Muscle layer of duodenum (tissue), 2 donors: ENCODE measurements around the gene IRF6.
A peak's percentile ranks its signal among the peaks of the same experiment; 100 is the strongest.

ENCODE experiments used
- H3K27ac ChIP-seq: one replicate; pipeline ENCODE4 v1.7.0; 2013; ENCODE audit warnings: mild to moderate bottlenecking, low read length
- H3K27me3 ChIP-seq: one replicate; pipeline ENCODE4 v1.7.0; 2013; ENCODE audit warnings: low read depth, mild to moderate bottlenecking, control low read depth, low read length
- H3K36me3 ChIP-seq, 2 donors: one replicate each; pipeline ENCODE4 v1.7.0; 2013; ENCODE audit warnings: low read length in 2 of 2, control low read depth in 1 of 2, mild to moderate bottlenecking in 1 of 2; ENCODE audit not compliant: insufficient read depth in 2 of 2, control insufficient read depth in 1 of 2
- H3K4me1 ChIP-seq, 2 donors: one replicate each; pipeline ENCODE4 v1.7.0; 2013; ENCODE audit warnings: low read length in 2 of 2, mild to moderate bottlenecking in 2 of 2, control low read depth in 1 of 2, moderate library complexity in 1 of 2; ENCODE audit not compliant: insufficient read depth in 2 of 2, control insufficient read depth in 1 of 2
- H3K4me3 ChIP-seq, 2 donors: one replicate each; pipeline ENCODE4 v1.7.0; 2013; ENCODE audit warnings: low read length in 2 of 2, low read depth in 1 of 2, mild to moderate bottlenecking in 1 of 2
- H3K9me3 ChIP-seq, 2 donors: one replicate each; pipeline ENCODE4 v1.7.0; 2013; ENCODE audit warnings: low read length in 2 of 2, control low read depth in 1 of 2, mild to moderate bottlenecking in 1 of 2; ENCODE audit not compliant: control insufficient read depth in 1 of 2
- donor health status: healthy.

The IRF6 gene

DNA sequence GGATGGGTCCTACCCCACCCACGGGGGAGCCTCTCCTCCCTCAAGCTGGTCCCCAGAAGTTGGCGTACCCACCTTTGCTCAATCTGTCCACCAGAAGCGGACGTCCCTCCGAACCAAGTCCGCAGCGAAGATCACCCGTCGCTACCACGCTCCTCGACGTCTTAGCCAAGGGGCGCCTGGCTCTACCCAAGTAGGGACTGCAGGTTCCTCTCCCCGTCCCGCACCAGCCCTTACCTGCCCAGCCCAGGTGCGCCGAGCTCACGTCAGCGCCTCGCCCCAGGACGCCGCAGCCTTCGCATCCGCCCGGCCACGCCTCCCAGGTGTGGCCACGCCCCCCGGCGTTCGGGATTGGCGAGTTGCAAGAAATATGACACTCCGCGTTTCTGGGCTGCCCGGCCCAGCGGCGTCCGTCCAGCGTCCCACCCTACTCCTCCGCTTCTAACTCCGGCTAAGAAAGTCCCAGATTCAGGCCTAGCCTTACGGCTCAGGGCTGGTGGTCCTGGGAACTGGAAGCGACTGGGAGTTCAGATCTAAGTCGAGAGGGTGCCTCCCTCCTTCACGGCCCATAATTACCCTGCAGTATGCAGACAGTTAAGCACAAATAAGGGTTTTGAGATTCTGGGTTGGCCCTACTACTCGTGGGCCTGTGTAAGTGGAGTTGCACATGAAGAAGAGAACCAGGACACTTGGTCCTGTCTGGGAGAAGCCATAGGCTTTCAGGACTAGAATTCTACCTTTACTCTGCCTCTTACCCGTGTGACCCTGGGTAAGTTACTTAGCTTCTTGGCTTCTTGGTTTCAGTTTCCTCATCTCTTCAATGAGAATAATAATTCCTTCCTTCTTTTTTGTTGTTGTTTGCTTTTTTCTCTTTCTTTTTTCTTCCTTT lies at the start of gene IRF6:
Gene IRF6 (minus strand): TSS at position 268 of the 886 bp plus-strand sequence. CDS start 4,729 bp downstream, outside the sequence.
- H3K4me1 ChIP-seq, result peaks cover 0 to 10% of the 10 kb centered on the region in 2 donors
- no peaks in the 10 kb centered on the region for H3K9me3 ChIP-seq
- no peaks in the 10 kb centered on the region for H3K36me3 ChIP-seq
- H3K27me3 ChIP-seq, result no peaks in the 10 kb centered on the region
- peak within 1 kb of the TSS; percentile 45 to 61 for H3K4me3 ChIP-seq
- peak within 1 kb of the TSS; percentile 91 for H3K27ac ChIP-seq

DNA sequence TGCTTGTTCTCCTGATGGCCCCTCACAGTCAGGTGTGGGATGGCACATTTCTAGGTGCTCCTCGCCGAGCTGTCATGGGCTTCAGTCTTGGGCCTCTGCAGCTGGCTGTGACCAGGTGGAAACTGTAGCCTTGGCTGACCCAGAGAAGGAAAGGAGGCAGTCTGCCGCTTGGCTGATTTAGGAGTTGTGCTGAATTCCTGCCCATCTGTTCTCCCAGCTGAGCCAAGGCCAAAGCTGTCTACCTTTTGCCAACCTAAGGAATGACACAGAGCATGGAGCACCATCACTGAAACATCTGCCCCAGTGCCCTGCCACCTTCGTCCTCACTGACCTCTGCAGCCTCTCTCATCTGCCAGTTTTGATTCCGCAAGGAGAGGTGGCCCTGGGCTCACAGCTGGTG lies 49.7 kb upstream of the IRF6 start:
- no peaks in the 10 kb centered on the region for H3K27me3 ChIP-seq
- no peak overlapping the region for H3K27ac ChIP-seq
- peaks cover 30 to 37% of the 10 kb centered on the region in 2 donors for H3K36me3 ChIP-seq

DNA sequence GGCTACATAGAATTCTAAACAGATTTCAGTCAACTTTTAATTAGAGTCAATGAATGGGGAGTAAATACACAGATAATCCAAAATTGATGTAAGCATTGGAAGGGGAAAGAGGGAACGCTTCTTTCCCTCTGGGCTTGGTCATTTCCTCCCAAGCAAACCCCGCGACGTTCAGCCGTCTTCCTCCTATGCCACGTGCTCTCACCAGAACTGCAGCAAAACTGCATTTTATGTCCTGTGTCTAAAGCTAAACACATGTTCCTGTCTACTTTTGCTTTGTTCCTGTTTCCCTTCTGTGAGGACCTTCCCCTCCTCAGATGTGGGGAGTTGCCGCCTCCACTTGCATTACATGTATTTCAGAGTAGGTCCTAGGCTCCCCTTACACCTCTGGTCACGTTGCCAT lies 49.1 kb upstream of the IRF6 start:
- Histone ChIP-seq H3K4me3 (no peak overlapping the region), H3K4me1 (no peaks in the 10 kb centered on the region), H3K9me3 (no peaks in the 10 kb centered on the region), H3K27ac (no peak overlapping the region), H3K36me3 (peaks cover 30 to 43% of the 10 kb centered on the region in 2 donors), H3K27me3 (no peaks in the 10 kb centered on the region)

More for the DNA sequence above, 49.7 kb upstream of the IRF6 start:
- no peaks in the 10 kb centered on the region for H3K9me3 ChIP-seq
- no peaks in the 10 kb centered on the region for H3K4me1 ChIP-seq
- no peak overlapping the region for H3K4me3 ChIP-seq

DNA sequence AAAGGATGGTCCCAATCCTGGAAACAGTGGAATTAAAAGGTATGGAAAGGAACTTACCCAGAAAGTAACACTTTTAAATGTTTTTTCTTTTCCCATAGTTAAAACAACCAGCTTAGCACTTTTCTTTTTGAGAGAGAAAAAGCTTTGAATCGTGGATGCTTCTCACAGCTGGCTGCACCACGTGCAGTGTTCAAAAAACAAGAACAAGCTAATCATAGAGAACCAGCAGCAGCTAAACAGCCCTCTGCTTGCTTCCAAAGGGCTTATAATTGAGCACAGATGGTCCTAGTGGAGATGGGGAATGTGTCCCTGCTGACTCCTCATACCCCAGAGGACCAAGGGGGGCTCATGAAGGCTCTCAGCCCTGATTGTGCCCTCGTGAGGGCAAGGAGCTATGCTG lies 48.3 kb upstream of the IRF6 start:
- Histone ChIP-seq H3K36me3 (peaks cover 31 to 51% of the 10 kb centered on the region in 2 donors), H3K4me3 (no peak overlapping the region), H3K27me3 (no peaks in the 10 kb centered on the region), H3K9me3 (no peaks in the 10 kb centered on the region), H3K4me1 (no peaks in the 10 kb centered on the region), H3K27ac (no peak overlapping the region)

DNA sequence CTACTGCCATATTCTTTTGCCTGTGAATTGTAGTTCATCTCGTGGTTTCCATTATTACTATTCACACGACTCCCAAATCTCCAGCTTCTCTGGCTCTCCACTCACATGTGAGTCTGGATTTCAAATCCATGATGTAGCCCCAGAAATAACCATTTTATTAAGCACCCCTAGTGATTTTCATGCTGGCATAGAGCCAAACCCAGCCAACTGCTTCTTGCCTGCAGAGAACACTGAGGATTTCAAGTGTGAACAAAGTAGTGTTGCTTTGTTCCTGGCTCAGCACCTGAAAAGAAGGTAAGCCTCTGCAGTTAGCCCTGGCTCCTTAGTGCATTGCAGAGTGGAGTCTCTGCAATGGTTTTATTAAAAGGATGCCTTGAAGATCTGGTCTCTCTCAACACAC lies 47.7 kb upstream of the IRF6 start:
- Histone ChIP-seq H3K36me3 (peaks cover 34 to 56% of the 10 kb centered on the region in 2 donors), H3K27me3 (no peaks in the 10 kb centered on the region), H3K4me1 (no peaks in the 10 kb centered on the region), H3K4me3 (no peak overlapping the region), H3K27ac (no peak overlapping the region), H3K9me3 (no peaks in the 10 kb centered on the region)

DNA sequence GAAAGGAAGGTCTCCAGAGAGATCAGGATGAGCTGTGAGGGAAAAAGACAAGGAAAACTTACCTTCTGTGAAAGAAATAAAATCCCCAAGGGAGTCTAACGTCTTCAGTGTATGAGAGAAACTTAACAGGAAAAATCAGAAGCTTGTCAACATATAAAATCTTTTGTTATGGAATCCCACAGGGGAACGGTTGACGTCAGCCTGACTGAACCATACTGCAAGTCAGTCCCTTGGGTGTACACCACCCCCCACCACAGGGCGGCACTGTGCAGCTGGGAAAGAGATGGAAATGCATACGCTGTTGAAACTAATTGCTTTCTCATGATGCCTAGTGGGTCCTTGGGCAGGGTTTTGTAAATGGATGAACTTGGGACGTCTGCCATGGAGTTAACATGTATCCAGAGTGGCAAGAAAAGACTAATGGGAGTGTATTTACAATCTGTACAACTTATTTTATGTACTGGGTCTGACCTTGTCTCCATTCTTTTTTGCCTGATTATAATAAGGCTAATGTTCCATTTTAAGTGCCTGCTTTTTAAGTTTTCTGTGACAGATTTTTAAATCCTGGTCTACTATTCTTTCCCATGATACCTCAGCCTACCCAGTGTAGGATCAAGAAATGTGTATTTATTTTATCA lies 44.5 kb upstream of the IRF6 start:
- Histone ChIP-seq H3K36me3 (peaks cover 40 to 61% of the 10 kb centered on the region in 2 donors), H3K27me3 (no peaks in the 10 kb centered on the region), H3K27ac (no peak overlapping the region), H3K9me3 (no peaks in the 10 kb centered on the region), H3K4me3 (no peak overlapping the region), H3K4me1 (no peaks in the 10 kb centered on the region)

DNA sequence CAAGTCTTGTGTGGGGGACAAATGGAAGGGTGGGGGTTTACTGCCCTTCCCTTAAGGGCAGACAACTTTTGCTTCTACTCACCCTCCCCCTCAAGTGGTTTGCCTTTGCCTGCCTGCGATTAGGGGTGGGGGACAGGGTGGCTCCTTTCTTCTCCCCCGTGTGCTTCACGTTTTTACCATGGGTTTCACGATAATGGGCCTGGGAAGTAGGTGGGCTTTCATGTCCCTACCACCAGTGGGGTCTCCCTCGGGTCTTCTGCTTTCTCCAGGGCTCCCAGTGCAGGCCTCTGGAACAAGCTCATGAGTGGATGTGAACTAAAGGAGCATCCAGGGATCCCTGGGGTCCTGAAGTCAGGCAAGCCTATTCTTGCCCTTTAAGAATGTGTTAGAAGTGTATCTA lies 43.4 kb upstream of the IRF6 start:
- no peaks in the 10 kb centered on the region for H3K4me1 ChIP-seq
- no peaks in the 10 kb centered on the region for H3K9me3 ChIP-seq
- no peaks in the 10 kb centered on the region for H3K27me3 ChIP-seq
- no peak overlapping the region for H3K27ac ChIP-seq
- H3K4me3 ChIP-seq, result no peak overlapping the region
- H3K36me3 ChIP-seq, result peaks cover 40 to 55% of the 10 kb centered on the region in 2 donors

DNA sequence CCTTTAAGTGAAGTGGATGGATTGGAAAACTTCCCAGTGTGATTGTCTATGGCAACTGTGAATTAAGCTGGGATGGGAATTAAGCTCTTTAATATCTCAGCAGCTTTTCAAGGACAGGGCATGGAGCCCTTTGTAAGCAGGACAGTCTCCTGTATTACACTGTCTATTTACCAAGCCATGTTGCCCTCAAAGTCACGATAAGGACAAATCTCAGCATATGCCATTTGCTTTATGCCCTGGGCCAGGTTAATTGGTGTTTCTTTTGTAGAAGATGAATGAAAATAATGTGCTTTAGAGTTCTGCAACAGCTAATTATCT lies 39.4 kb upstream of the IRF6 start:
- H3K9me3 ChIP-seq, result no peaks in the 10 kb centered on the region

DNA sequence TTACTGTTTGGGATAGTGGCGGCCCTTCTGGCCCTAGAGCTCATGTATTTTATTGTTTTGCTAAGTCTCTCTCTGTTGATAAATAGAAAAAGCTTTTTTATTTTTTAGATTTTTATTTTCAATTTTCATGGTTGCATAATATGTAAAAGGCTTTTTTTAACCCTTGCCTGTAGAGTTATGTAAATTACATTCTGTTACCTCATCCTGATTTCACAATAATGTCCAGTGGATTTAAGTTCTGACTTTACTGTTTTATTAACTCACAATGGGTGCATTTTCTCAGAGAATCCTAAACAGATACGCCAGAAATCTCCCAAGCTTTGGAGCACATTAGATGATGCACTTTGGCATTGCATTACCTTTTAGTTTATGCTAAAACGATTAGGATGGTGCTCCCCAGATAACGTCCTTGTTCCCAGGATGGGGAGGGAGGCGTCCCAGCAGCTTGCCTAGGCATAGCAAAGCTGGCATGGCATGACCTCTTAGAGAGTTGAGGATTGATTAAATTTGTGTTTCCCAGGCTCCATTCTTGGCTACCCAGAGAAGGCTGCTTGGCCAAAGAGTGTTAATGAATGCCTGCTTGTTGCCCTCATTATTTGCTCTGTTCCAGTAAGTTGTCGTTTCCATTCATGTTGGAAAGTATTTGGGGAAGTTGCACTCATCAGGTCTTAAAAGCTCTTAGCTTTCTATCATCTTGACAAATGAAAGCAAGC lies 38.9 kb upstream of the IRF6 start:
- no peaks in the 10 kb centered on the region for H3K4me1 ChIP-seq
- no peaks in the 10 kb centered on the region for H3K9me3 ChIP-seq
- H3K27ac ChIP-seq, result no peak overlapping the region
- H3K4me3 ChIP-seq, result no peak overlapping the region
- peaks cover 52 to 54% of the 10 kb centered on the region in 2 donors for H3K36me3 ChIP-seq
- H3K27me3 ChIP-seq, result no peaks in the 10 kb centered on the region

More for the DNA sequence above, 39.4 kb upstream of the IRF6 start:
- Histone ChIP-seq H3K36me3 (peaks cover 47 to 54% of the 10 kb centered on the region in 2 donors), H3K4me3 (no peak overlapping the region), H3K4me1 (no peaks in the 10 kb centered on the region), H3K27me3 (no peaks in the 10 kb centered on the region), H3K27ac (no peak overlapping the region)

DNA sequence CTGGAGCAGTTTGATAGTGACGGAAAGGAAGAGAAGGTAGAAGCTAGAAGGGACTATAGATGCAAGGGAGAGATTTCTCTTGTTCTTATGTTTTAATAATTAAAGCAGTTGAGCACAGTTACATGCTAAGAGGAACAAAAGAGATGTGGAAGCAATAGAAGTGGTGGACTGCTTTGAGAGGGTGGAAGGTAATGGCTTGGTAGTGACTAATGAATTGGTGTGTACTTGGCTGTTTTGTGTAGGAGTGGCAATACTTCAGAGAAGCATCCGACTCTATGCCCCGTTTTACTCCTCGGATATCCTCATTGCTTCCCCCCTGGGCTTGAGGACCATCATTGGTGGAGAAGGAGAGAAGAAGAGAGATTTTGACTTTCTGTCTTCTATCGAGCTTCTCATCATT lies 34.7 kb upstream of the IRF6 start:
- Histone ChIP-seq H3K4me1 (no peaks in the 10 kb centered on the region), H3K27ac (peak overlapping the region; percentile 71), H3K36me3 (peaks cover 76 to 79% of the 10 kb centered on the region in 2 donors), H3K27me3 (no peaks in the 10 kb centered on the region), H3K4me3 (no peak overlapping the region), H3K9me3 (no peaks in the 10 kb centered on the region)

DNA sequence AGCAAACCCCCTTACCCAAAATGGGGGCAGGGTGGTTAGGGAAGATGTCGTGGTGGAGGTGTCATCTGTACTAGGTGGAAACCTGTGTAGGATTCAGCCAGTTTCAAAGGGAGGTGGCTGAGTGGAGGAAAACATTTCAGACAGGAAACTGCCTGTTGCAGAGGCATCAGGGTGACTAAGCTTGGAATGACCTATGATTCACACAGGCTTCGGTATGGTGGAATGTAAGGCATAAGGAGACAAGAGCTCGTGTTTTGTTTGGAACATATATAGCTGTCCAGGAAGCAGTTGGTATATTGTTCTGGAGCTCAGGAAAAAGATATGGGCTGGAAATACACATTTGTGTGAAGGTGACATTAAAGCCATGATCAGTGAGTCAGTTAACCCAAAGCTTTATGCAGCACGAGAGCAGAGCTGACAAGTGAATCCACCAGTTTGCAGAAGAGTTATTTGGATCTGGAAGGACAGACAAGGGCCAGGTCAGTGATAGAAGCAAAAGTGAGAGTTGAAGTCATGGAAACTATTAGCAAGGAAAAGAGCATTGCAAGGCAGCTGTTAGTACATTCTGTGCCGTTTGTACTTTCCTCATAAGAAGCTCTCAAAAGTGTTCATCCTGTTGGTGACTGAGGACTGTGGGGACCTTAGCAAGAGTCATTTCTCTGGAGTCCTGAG lies 34.1 kb upstream of the IRF6 start:
- peak overlapping the region; percentile 71 for H3K27ac ChIP-seq

More for the DNA sequence above, 34.1 kb upstream of the IRF6 start:
- Histone ChIP-seq H3K36me3 (peaks cover 82 to 84% of the 10 kb centered on the region in 2 donors), H3K9me3 (no peaks in the 10 kb centered on the region), H3K4me1 (no peaks in the 10 kb centered on the region), H3K4me3 (no peak overlapping the region), H3K27me3 (no peaks in the 10 kb centered on the region)
